Peyer's patch (tissue), 4 donors: ENCODE measurements around the gene LIG4.

ENCODE experiments used
- POLR2A ChIP-seq, 2 donors: fragments of 450-650 bp; IDR thresholded peaks; one replicate each; pipeline ENCODE4 v1.5.1; 2017; ENCODE audit warnings: antibody characterized with exemption in 2 of 2, mild to moderate bottlenecking in 2 of 2, moderate library complexity in 2 of 2
- TF ChIP-seq, protein P1 (sequence below), 6 experiments: fragments of 450-650 bp in 4 of 6; fragments of 200-600 bp in 2 of 6; sonication (generic) in 1 of 6; IDR thresholded peaks; one replicate each; pipeline ENCODE4 v1.5.1; 2017 to 2019; ENCODE audit warnings: antibody characterized with exemption in 6 of 6, mild to moderate bottlenecking in 3 of 6, moderate library complexity in 1 of 6

DNA sequence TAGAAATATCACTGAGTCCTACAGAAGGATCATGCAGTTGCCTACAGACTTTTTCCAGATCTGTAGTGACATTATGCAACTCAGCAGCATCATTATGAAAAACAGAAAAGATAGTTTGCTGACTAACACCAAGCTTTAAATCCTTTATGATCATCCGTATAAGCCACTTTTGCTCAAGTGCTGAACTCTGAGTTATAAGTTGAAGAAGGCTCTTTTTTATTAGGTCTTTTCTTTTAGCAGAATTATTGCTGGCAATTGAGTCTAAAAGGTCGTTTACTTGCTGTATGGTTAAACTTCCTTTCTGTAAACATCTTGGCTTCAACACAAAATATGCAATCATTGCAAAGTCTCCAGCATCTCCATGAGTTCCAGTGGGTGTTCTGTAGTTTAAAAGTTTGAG lies 4.8 kb downstream of the LIG4 start:
- TF ChIP-seq, protein P1, sequence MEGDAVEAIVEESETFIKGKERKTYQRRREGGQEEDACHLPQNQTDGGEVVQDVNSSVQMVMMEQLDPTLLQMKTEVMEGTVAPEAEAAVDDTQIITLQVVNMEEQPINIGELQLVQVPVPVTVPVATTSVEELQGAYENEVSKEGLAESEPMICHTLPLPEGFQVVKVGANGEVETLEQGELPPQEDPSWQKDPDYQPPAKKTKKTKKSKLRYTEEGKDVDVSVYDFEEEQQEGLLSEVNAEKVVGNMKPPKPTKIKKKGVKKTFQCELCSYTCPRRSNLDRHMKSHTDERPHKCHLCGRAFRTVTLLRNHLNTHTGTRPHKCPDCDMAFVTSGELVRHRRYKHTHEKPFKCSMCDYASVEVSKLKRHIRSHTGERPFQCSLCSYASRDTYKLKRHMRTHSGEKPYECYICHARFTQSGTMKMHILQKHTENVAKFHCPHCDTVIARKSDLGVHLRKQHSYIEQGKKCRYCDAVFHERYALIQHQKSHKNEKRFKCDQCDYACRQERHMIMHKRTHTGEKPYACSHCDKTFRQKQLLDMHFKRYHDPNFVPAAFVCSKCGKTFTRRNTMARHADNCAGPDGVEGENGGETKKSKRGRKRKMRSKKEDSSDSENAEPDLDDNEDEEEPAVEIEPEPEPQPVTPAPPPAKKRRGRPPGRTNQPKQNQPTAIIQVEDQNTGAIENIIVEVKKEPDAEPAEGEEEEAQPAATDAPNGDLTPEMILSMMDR (IDR thresholded peaks at IDR 0.05), result no peak
- no peak for TF ChIP-seq POLR2A (IDR thresholded peaks at IDR 0.05)
